Stimulated activated CD4-positive, alpha-beta T cell treated with anti-CD3 and anti-CD28 coated beads, Interleukin-2, amount 100 ng/mL, for 24 hours (primary cell): Measurements from ENCODE around the gene PRR11.
"Not testable (repeated sequence)": the region's sequence is repeated elsewhere in the genome, so short reads cannot be mapped to it uniquely, and the experiment has no call there.

Experiments
- DNase-seq, 2 donors: peaks; one replicate each; pipeline ENCODE4 v3.0.0-alpha.2; 2020

The PRR11 gene

DNA sequence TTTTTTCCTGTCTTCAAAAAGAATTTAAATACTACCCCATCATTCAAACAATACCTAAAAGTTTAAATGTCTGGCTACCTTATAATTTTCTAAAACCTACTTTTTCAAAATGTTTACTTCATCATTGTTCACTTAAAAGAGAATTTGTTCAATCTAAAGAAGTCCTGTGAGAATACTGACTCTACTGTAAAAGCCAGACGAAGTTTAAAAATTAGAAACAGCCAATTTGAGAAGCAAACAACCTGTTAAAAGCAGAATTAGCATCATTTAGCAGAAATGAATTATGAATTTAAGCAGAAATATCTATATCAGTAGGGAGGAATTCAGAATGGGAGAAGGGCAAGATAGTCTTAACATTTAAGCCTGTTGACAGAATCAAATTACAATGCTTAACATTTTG is 2.6 kb upstream of the PRR11 start:
- no peak for DNase-seq

DNA sequence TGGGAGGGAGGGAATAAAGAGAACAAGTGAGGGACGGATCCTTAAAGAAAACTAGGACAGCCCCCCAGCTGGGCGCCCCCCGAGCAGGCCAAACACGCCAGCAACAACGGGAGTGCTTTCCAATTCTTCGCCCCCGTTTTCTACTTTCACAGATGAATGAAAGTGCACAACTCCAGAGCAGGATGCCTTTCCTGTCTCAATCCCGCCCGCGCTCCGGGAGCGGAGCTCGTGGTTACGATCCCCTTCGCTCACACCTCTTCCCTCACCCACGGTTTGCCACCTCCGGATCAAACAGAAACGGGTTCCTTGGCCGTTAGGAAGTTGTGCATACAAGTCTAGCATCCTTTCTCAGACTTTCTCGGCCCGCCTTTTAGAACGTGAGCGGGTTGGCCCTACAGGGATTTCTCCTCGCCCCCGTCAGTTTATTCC is 1.2 kb upstream of the PRR11 start:
- peak; percentile 54 to 55 for DNase-seq

DNA sequence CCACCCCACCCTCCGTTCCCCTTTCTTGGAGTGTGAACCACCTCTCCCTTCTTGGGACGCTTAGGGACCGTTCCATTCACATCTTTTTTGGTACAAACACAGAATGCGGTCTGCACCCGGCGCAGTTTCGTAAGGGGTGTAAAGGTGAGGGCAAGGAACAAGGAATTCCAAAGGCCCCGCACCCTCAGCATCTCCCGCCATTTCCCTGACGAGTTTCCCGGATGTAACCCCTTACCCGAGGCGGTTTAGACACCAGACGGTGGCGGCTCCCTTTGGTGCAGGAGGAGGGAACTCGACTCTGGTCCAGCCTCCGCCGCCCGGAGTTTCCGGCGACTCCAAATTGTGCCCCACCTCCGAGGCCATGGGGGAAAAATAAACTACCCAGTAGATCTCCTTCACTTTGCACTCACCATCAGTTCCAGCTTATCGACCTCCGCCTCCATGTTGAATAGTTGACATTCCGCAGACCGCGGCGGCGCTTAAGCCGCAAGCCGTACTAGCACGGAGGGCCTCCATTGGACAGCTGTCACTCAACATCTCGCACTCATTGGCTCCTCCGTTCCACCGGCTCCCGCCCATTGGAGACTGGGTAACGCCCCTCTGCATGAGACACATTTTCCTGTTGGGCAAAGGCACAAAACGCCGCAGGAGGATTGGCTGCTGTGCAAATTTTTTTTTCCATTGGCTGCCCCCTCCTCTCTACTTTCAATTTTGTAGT is 666 bp upstream of the PRR11 start, which contains the start of gene SKA2:
SKA2 (minus strand) TSS at position 466 of the 718 bp plus-strand sequence; CDS start at position 443, 23 bp downstream.
- peak; percentile 94 to 96 for DNase-seq

DNA sequence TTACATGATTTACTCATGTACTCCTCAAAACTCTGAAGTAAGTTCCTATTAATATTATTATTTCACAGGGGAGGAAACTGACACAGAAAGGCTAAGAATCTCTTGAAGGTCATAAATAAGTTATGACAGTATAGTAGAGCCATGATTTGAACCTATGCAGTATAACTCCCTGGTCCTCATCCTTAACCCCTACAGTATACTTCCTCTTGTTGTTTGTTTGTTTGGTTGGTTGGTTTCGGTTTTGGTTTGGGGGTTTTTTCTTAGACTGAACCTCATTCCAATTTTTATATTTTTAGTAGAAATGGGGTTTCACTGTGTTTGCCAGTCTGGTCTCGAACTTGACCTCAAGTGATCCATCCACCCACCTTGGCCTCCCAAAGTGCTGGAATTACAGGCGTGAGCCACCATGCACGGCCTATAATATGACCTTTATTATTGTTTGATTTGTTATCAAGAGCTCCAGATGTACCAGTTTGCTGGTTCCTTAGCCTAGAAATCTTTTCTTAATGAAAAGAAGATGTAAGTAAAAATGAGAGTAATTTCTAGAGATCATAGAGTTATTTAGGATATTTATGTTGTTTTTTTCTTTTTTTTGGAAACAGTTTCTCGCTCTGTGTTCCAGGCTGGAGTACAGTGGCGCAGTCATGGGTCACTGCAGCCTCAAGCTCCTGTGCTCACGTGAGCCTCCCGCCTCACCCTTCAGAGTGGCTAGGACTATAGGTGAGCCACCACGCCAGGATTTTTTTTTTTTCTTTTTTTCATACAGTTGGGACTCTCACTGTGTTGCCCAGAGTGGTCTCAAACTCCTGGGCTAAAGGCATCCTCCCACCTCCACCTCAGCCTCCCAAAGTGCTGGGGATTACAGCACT is 4.8 kb downstream of the PRR11 start:
- DNase-seq, result no peak

DNA sequence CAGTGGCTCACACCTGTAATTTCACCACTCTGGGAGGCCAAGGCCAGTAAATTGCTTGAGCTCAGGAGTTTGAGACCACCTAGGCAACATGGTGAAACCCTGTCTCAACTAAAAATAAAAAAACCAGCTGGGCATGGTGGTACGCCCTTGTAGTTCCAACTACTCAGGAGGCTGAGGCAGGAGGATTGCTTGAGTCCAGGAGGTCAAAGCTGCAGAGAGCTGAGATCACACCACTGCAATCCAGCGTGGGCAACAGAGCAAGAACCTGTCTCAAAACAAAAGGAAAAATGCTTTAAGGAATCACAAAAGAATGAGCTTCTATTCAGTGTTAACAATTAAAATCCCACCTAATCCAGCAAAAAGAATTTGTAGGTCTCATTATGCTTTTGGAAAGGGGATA is 5.9 kb downstream of the PRR11 start:
- no peak for DNase-seq

DNA sequence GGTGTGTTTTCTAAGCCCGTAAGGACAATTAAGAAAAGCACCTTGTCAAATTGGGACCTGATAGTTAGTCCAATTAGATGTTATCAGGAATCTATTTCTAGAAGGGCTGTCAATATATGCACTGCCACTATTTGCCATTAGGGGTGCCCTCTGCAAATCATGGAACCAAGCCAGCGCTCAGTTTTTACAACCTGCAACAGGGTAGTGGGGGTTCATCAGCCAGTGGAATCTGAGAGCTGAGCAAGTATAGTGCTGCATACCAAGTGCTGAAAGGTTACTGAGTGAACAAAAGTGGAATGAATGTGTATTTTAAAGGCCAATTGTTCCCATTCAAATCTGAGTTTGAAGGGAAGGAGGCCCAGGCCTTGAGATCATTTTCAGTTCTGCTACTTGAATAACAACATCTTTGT is 10.4 kb downstream of the PRR11 start:
- DNase-seq, result peak; percentile 17 to 37

DNA sequence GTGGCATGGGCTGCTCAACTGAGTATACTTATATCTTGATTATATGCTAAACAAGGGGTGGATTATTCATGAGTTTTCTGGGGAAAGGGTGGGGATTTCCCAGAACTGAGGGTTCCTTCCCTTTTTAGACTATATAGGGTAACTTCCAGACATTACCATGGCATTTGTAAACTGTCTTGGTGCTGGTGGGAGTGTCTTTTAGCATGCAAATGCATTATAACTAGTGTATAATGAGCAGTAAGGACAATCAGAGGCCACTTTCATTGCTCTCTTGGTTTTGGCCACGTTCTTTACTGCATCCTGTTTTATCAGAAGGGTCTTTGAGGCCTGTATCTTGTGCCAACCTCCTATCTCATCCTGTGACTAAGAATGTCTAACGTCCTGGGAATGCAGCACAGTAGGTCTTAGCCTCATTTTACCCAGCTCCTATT is 12.0 kb downstream of the PRR11 start:
- DNase-seq, result no peak

DNA sequence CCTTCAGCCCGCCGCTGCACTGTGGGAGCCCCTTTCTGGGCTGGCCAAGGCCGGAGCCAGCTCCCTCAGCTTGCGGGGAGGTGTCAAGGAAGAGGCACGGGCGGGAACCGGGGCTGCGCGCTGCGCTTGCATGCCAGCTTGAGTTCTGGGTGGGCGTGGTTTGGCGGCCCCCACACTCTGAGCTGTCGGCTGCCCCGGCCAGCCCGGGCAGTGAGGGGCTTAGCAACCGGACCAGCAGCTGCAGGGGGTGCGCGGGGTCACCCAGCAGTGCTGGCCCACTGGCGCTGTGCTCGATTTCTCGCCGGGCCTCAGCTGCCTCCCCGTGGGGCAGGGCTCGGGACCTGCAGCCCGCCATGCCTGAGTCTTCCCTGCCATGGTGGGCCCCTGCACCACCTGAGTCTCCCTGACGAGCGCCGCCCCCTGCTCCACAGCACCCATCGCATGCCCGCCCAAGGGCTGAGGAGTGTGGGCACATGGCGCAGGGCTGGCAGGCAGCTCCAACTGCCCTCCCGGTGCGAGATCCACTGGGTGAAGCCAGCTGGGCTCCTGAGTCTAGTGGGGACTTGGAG is 17.0 kb downstream of the PRR11 start:
- no peak for DNase-seq

DNA sequence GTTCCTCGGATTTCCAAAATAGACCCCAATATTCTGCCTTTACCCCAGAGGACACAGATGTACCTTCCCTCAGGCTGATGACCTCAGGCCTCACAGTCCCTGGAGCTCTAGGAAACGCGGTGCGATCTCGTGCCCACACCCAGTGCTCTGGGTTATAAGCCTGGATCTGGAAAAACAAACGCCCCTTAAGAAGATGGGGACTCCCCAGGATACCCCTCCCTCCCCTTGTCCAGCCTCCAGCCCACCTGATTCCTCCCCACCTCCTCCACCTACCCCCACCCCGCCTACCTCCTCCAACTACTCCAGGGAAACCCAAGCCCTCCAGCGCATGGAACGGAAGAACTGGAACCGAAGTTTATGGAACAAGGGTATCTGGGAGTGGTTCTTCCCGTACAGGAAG is 19.1 kb downstream of the PRR11 start:
- no peak for DNase-seq

DNA sequence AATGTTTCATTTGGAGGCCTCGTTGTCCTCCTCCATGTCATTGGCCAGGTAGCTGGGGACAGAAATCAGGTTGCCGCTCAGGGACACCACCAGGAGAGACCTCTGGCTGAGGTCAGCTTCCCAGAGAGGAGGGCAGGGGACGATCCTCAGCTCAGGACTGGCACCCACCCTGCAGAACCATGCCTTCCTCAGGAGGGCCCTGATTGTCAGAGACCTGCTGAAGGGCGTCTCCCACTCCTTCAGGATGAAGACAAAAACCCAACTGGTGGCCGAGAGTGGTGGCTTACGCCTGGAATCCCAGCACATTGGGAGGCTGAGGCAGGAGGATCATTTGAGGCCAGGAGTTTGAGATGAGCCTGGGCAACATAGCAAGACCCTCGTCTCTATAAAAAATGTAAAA is 19.5 kb downstream of the PRR11 start:
- no peak for DNase-seq

DNA sequence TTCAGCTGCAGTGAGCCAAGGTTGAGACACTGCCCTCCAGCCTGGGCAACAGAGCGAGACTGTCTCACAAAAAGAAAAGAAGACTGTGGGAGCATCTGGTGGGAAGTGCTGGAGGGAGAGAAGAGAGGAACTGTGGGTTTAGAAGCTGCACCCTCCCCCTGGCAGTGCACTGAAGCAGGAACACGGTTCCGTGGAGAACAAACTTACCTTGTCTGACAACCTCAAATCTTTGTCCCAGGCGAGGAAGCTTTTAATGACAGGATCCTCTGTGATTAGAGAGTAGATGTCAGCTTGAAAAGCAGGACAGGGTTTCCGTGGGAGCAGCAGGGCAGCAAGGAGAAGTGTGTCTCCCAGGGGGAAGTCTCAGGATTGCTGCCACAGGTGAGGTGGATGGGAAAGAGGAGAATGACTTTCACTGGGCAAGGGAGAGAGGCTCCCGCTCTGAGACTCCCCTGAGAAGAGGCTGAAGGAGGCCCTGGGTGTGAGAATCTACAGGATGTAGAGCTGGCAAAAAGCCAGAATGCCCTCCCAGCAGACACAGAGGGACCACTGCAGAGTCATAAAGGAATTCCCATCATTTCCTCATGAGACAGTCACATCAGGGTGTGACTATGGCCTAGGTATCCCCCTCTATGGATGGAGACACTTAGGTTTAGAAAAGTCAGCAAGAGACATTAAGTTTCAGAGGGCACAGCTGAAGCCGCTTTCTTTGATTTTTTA is 22.9 kb downstream of the PRR11 start:
- no peak for DNase-seq

DNA sequence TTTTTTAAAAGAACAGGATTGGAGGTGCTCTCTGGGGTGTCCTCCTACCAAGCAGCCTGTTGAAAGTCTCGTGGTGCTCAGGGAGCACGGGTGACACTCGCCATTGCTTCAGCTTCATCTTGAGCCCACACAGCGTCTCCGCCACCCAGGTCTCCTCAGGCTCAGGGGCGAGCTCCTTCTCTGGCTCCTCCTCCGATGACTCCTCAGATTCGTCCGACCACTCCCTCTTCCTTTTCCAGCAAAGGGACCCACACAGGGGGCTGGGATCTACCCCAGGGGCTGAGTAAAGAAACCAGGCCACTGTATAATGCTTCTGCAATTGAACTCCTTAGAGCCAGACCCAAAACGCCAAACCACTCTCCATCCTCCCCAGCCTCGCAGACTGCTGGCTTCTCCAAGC is 24.1 kb downstream of the PRR11 start:
- DNase-seq, result not testable (repeated sequence)

DNA sequence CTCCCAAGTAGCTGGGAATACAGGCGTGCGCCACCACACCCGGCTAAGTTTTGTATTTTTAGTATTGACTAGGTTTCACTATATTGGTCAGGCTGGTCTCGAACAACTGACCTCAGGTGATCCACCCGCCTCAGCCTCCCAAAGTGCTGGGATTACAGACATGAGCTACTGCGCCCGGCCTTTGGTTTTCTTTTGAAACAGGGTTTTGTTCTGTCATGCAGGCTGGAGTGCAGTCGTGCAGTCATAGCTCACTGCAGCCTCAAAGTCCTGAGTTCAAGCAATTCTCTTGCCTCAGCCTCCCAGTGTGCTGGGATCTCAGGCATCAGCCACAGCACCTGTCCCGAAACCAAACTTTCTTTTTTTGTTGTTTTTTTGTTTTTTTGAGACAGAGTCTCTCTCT is 25.1 kb downstream of the PRR11 start:
- no peak for DNase-seq

DNA sequence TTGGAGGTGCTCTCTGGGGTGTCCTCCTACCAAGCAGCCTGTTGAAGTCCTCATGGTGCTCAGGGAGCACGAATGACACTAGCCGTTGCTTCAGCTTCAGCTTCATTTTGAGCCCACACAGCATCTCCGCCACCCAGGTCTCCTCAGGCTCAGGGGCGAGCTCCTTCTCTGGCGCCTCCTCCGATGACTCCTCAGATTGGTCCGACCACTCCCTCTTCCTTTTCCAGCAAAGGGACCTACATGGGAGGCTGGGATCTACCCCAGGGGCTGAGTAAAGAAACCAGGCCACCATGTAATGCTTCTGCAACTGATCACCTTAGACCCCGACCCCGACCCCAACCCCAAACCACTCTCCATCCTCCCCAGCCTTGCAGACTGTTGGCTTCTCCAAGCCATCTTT is 25.9 kb downstream of the PRR11 start:
- DNase-seq, result no peak

DNA sequence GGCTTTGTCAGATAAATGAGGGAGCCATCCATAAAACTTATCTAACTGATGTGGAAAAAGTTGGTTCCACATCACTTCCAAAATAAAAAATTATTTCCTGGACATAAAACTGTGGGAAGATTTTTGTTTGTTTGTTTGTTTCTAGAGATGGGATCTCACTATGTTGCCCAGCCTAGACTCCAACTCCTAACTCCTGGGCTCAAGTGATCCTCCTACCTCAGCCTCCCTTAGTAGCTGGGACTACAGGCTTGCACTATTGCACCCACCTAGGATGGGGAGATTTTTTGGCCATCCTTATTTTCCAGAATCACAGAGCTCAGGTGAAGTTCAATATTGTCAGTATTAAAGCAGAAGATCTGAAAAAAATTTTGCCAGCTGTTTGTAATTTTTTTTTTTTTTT is 30.5 kb downstream of the PRR11 start:
- DNase-seq, result no peak

DNA sequence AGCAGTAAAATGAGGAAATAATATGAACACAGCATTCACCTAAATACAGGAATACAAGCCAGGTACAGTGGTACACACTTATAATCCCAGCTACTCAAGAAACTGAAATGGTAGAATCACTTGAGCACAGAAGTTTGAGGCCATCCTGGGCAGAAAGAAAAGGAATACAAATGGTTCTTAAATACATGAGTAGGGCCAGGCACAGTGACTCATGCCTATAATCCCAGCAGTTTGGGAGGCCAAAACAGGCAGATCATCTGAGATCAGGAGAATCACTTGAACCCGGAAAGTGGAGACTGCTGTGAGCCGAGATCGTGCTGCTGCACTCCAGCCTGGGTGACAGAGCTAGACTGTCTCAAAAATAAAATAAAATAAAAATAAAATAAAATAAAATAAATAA is 31.3 kb downstream of the PRR11 start:
- no peak for DNase-seq

DNA sequence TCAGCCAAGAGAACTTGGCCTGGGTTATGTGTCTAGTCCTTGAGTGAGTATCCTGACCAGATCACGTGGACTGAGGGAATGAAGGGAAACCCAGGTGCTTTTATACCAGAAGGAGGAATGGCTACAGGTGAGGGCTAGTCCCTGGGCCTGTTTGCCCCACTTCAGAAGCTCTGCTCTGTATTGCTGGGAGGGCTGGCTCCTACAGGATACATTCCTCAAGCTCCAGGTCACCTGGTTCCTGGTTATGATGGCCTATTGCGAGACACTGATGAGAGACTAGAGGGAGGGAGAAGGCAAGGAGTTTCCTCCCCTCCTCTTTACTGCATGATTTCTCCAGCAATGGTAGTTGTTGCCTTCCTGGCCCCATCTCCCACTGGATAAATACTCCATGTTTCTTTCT is 35.3 kb downstream of the PRR11 start:
- no peak for DNase-seq

DNA sequence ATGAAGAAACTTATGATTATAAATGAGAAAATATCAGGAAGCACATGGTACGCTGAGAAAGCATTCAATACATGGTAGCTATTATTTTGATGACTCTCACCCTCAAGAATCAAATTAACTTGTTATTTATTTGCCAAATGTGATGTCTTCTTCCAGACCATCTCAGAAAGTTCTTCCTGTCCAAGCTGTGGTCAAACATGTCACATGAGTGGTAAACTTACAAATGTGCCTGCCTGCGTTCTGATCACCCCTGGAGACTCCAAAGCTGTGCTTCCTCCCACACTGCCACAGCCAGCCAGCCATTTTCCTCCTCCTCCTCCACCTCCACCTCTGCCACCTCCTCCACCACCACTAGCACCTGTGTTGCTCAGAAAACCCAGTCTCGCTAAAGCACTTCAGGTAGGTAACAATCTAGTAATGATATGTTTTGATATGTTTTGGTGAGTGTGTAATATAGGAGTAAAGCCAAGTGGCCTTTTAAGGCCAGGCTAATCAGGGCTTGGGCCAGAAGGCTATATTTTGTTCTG is 37.9 kb downstream of the PRR11 start:
- DNase-seq, result no peak

DNA sequence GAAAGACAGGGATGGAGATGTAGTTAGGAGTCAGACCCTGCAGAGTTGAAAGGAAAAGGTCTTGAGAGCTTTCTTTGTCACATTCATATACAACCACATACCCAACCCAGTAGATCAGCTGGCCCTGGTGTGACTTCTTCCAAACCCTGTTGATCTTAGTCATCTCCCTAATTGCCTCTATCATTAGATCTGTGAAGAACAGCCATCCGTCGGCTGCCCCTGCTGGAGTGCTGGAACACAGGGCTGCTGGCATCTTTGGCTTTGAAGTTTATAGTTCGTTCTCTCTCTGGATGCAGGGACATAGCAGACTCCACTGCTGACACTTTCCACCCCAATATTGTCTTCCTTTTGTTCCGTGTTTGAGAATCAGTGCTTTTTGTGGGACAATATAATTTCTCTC is 43.9 kb downstream of the PRR11 start:
- no peak for DNase-seq

DNA sequence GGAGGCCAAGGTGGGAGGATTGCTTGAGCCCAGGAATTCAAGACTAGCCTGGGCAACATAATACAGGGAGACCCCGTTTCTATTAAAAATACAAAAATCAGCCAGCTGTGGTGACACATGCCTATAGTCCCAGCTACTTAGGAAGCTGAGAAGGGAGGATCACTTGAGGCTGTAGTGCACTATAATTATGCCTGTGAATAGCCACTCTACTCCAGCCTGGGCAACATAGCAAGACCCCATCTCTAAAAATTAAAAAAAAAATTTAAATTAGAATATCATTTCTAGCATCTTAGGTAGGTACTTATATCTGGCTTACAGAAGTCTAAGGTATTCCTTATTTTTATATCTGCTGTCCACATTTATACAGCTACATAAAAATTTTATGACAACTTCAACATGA is 46.8 kb downstream of the PRR11 start:
- DNase-seq, result no peak

DNA sequence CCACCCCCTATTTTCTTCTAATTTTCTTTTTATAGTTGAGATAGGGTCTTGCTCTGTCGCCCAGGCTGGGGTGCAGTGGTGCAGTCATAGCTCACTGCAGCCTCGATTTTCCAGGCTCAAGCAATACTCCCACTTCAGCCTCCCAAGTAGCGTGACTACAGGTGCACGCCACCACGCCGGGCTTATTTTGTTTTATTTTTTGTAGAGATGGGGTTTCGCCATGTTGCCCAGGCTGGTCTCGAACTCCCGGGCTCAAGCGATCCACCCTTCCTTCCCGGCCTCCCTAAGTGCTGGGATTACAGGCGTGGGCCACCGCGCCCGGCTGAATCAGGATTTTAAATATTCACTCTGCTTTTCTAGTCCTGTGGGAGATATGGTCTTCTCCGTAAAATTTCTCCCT is 63.8 kb downstream of the PRR11 start:
- no peak for DNase-seq

DNA sequence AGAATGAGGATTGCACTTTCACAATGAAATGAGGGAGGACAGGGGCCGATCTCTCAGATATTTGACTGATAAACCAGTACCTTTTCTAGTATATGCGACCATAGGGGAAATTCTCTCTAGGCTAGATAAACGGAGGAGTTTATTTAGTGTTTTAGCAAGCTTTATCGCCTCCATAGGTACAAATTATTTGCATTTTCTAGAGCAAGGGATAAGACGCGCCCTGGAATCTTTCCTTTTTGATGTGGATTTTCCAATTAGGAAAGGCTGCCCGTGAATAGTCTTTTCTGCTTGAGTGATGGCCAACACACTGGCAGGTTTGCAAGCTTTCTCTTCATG is 64.4 kb downstream of the PRR11 start:
- no peak for DNase-seq
